ENCODE results near the gene FAM228A.

The FAM228A gene

GRCh38 chr2:24225499-24226242 lies 50.8 kb downstream of the FAM228A start:
- no peaks in the 10 kb centered on the region for H3K27me3 ChIP-seq (ENCODE audit: control insufficient read depth, insufficient read depth, low read length)
- no peaks in the 10 kb centered on the region for H3K9me3 ChIP-seq (ENCODE audit: control insufficient read depth, insufficient read depth, low read length)
- H3K9ac ChIP-seq (ENCODE audit: low read depth, low read length): no peak overlapping the region
- no peak overlapping the region for H3K27ac ChIP-seq (ENCODE audit: low read depth, low read length)
- no peaks in the 10 kb centered on the region for H3K36me3 ChIP-seq (ENCODE audit: control insufficient read depth, insufficient read depth, low read length)
- no peaks in the 10 kb centered on the region for H3K4me1 ChIP-seq (ENCODE audit: control insufficient read depth, insufficient read depth, low read length)
- H3K4me3 ChIP-seq (ENCODE audit: low read depth, low read length): no peak overlapping the region

- no peaks in the 10 kb centered on the region for H3K9me3 ChIP-seq (ENCODE audit: control insufficient read depth, insufficient read depth, low read length)
- H3K9ac ChIP-seq (ENCODE audit: low read depth, low read length): no peak overlapping the region
- no peak overlapping the region for H3K4me3 ChIP-seq (ENCODE audit: low read depth, low read length)
- no peaks in the 10 kb centered on the region for H3K36me3 ChIP-seq (ENCODE audit: control insufficient read depth, insufficient read depth, low read length)
- no peaks in the 10 kb centered on the region for H3K27me3 ChIP-seq (ENCODE audit: control insufficient read depth, insufficient read depth, low read length)
- no peak overlapping the region for H3K27ac ChIP-seq (ENCODE audit: low read depth, low read length)
- no peaks in the 10 kb centered on the region for H3K4me1 ChIP-seq (ENCODE audit: control insufficient read depth, insufficient read depth, low read length)
These were observed 53.6 kb downstream of the FAM228A start for GRCh38 chr2:24228470-24228869.

GRCh38 chr2:24231461-24231881 lies 56.6 kb downstream of the FAM228A start:
- no peaks in the 10 kb centered on the region for H3K4me1 ChIP-seq (ENCODE audit: control insufficient read depth, insufficient read depth, low read length)
- no peak overlapping the region for H3K4me3 ChIP-seq (ENCODE audit: low read depth, low read length)
- H3K27ac ChIP-seq (ENCODE audit: low read depth, low read length): no peak overlapping the region
- no peaks in the 10 kb centered on the region for H3K9me3 ChIP-seq (ENCODE audit: control insufficient read depth, insufficient read depth, low read length)
- no peak overlapping the region for H3K9ac ChIP-seq (ENCODE audit: low read depth, low read length)
- no peaks in the 10 kb centered on the region for H3K27me3 ChIP-seq (ENCODE audit: control insufficient read depth, insufficient read depth, low read length)
- no peaks in the 10 kb centered on the region for H3K36me3 ChIP-seq (ENCODE audit: control insufficient read depth, insufficient read depth, low read length)

- no peaks in the 10 kb centered on the region for H3K4me1 ChIP-seq (ENCODE audit: control insufficient read depth, insufficient read depth, low read length)
These were observed 58.5 kb downstream of the FAM228A start for GRCh38 chr2:24233321-24233720.

GRCh38 chr2:24237313-24237712 lies 62.5 kb downstream of the FAM228A start:
- no peaks in the 10 kb centered on the region for H3K27me3 ChIP-seq (ENCODE audit: control insufficient read depth, insufficient read depth, low read length)
- no peaks in the 10 kb centered on the region for H3K9me3 ChIP-seq (ENCODE audit: control insufficient read depth, insufficient read depth, low read length)
- no peaks in the 10 kb centered on the region for H3K36me3 ChIP-seq (ENCODE audit: control insufficient read depth, insufficient read depth, low read length)
- no peak overlapping the region for H3K4me3 ChIP-seq (ENCODE audit: low read depth, low read length)
- H3K9ac ChIP-seq (ENCODE audit: low read depth, low read length): no peak overlapping the region
- H3K27ac ChIP-seq (ENCODE audit: low read depth, low read length): no peak overlapping the region
- H3K4me1 ChIP-seq (ENCODE audit: control insufficient read depth, insufficient read depth, low read length): 0 out of 2 replicates have a peak, but pooled peaks cover 4% of the 10 kb centered on the region

More at GRCh38 chr2:24233321-24233720, 58.5 kb downstream of the FAM228A start:
- no peaks in the 10 kb centered on the region for H3K27me3 ChIP-seq (ENCODE audit: control insufficient read depth, insufficient read depth, low read length)
- no peak overlapping the region for H3K4me3 ChIP-seq (ENCODE audit: low read depth, low read length)
- H3K9ac ChIP-seq (ENCODE audit: low read depth, low read length): no peak overlapping the region
- no peaks in the 10 kb centered on the region for H3K36me3 ChIP-seq (ENCODE audit: control insufficient read depth, insufficient read depth, low read length)
- H3K27ac ChIP-seq (ENCODE audit: low read depth, low read length): no peak overlapping the region
- no peaks in the 10 kb centered on the region for H3K9me3 ChIP-seq (ENCODE audit: control insufficient read depth, insufficient read depth, low read length)

GRCh38 chr2:24238158-24238557 lies 63.3 kb downstream of the FAM228A start:
- H3K4me1 ChIP-seq (ENCODE audit: control insufficient read depth, insufficient read depth, low read length): 0 out of 2 replicates have a peak, but pooled peaks cover 4% of the 10 kb centered on the region
- H3K9me3 ChIP-seq (ENCODE audit: control insufficient read depth, insufficient read depth, low read length): no peaks in the 10 kb centered on the region
- H3K4me3 ChIP-seq (ENCODE audit: low read depth, low read length): no peak overlapping the region
- no peaks in the 10 kb centered on the region for H3K27me3 ChIP-seq (ENCODE audit: control insufficient read depth, insufficient read depth, low read length)
- no peak overlapping the region for H3K9ac ChIP-seq (ENCODE audit: low read depth, low read length)
- no peak overlapping the region for H3K27ac ChIP-seq (ENCODE audit: low read depth, low read length)
- H3K36me3 ChIP-seq (ENCODE audit: control insufficient read depth, insufficient read depth, low read length): no peaks in the 10 kb centered on the region

GRCh38 chr2:24239553-24239952 lies 64.7 kb downstream of the FAM228A start:
- H3K27ac ChIP-seq (ENCODE audit: low read depth, low read length): no peak overlapping the region
- 0 out of 2 replicates have a peak, but pooled peaks cover 4% of the 10 kb centered on the region for H3K4me1 ChIP-seq (ENCODE audit: control insufficient read depth, insufficient read depth, low read length)
- H3K36me3 ChIP-seq (ENCODE audit: control insufficient read depth, insufficient read depth, low read length): no peaks in the 10 kb centered on the region
- H3K27me3 ChIP-seq (ENCODE audit: control insufficient read depth, insufficient read depth, low read length): no peaks in the 10 kb centered on the region
- no peaks in the 10 kb centered on the region for H3K9me3 ChIP-seq (ENCODE audit: control insufficient read depth, insufficient read depth, low read length)
- H3K9ac ChIP-seq (ENCODE audit: low read depth, low read length): no peak overlapping the region
- no peak overlapping the region for H3K4me3 ChIP-seq (ENCODE audit: low read depth, low read length)
